Ishikawa (cell line): ENCODE measurements around the gene DHX40.

ENCODE experiments used
- EP300 ChIP-seq: IDR thresholded peaks from 2 replicates; pipeline ENCODE4 v1.6.1; 2012; ENCODE audit warnings: borderline replicate concordance
- TAF1 ChIP-seq: IDR thresholded peaks from 2 replicates; pipeline ENCODE4 v1.6.1; 2012; ENCODE audit warnings: low read depth, mild to moderate bottlenecking
- TCF12 ChIP-seq: IDR thresholded peaks from 2 replicates; pipeline ENCODE4 v1.6.1; 2012; ENCODE audit warnings: low read depth
- TF ChIP-seq, protein P1 (sequence below): IDR thresholded peaks from 2 replicates; pipeline ENCODE4 v1.6.1; 2012

DNA sequence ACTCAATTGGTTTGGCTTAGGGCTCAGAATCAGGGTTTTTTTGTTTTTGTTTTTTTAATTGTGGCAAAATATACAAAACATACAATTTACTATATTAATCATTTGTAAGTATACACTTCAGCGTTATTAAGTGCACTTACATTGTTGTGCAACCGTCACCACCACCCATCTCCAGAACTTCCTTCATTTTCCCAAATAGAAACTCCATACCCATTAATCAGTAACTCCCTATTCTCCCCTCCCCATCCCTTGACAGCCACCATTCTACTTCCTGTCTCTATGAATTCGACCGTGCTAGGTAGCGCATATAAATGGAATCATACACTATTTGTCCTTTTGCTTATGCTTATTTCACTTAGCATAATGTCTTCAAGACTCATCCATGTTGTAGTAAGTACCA lies 45.2 kb upstream of the DHX40 start:
- TF ChIP-seq EP300 (no peak), TCF12 (no peak), TAF1 (no peak)
- TF ChIP-seq, protein P1, sequence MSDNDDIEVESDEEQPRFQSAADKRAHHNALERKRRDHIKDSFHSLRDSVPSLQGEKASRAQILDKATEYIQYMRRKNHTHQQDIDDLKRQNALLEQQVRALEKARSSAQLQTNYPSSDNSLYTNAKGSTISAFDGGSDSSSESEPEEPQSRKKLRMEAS, result no peak
